Colonic mucosa (tissue), 4 donors: ENCODE measurements around the gene PKDREJ. TPM values are rescaled to one million over a fixed set of nuclear protein-coding genes. Genes with fewer than 3 reads are reported as not detected.

Source experiments
- DNase-seq: peaks from one replicate; pipeline ENCODE4 v3.0.0-alpha.2; 2020
- H3K27ac ChIP-seq: fragments of 200-600 bp; one replicate; pipeline ENCODE4 v1.8.0; 2021
- H3K27me3 ChIP-seq: fragments of 200-600 bp; one replicate; pipeline ENCODE4 v1.8.0; 2021
- H3K36me3 ChIP-seq: fragments of 200-600 bp; one replicate; pipeline ENCODE4 v1.8.0; 2021
- H3K4me1 ChIP-seq: fragments of 200-600 bp; one replicate; pipeline ENCODE4 v1.8.0; 2021; ENCODE audit warnings: mild to moderate bottlenecking
- H3K4me3 ChIP-seq: fragments of 200-600 bp; one replicate; pipeline ENCODE4 v1.8.0; 2021
- H3K9ac ChIP-seq, 2 donors: one replicate each; pipeline ENCODE4 v1.7.0; 2013; ENCODE audit warnings: control low read depth in 2 of 2, low read depth in 2 of 2, low read length in 2 of 2
- H3K9me3 ChIP-seq: fragments of 200-600 bp; one replicate; pipeline ENCODE4 v1.8.0; 2021
- intact Hi-C: fragments of 100-400 bp; cut with DNase I; formaldehyde crosslinking; loops from one replicate; pipeline ENCODE4 v1.14.1; 2022
- total RNA-seq, 2 donors: library from RNA; stranded (reverse); fragmentation: NEBNext Ultra II Directional in 1 of 2; extraction: Animal tissue kit (Norgen Biotek cat#: 25700) in 1 of 2; gene quantifications; one replicate each; pipeline ENCODE4 v1.2.1, GENCODE V29; 2021
- TF ChIP-seq, protein P1 (sequence below): fragments of 200-600 bp; IDR thresholded peaks from one replicate; pipeline ENCODE4 v1.8.0; 2022; ENCODE audit warnings: antibody characterized with exemption, mild to moderate bottlenecking
- donor health status: healthy.
- donor health status: DM: no; HTN: no; CAD: no.
- donor health status: DM: no; HTN: no; CAD: no.

Gene PKDREJ
- total RNA-seq, 2 donors from 2014 or later: 0.32 to 1.1 TPM

DNA sequence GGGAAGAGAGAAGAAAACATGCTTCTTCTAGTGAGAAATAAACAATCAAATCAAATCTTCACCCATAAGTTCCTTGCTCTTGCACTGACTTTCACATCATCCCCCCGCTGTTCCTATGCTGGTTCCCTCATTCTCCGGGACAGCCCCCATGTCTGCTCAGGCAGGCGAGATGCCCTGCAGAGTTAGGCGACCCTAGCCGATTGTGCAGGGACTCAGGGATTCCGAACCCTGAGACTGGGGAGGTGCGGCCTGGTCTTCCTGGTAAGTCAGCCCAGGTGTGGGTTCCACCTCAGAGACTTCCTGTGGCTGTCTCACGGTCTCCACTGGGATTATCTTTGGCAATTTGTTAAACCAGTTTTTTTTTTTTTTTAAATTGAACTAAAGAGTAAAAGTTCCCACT, 11.2 kb upstream of the PKDREJ start:
- intact Hi-C loops: no loop called here
- H3K9ac ChIP-seq: no peak overlapping the region
- H3K9me3 ChIP-seq: no peaks in the 10 kb centered on the region
- peaks cover 3% of the 10 kb centered on the region for H3K4me1 ChIP-seq
- H3K36me3 ChIP-seq: peaks cover 13% of the 10 kb centered on the region
- no peak for DNase-seq
- no peak overlapping the region for H3K4me3 ChIP-seq
- H3K27ac ChIP-seq: no peak overlapping the region
- H3K27me3 ChIP-seq: no peaks in the 10 kb centered on the region
- TF ChIP-seq, protein P1, sequence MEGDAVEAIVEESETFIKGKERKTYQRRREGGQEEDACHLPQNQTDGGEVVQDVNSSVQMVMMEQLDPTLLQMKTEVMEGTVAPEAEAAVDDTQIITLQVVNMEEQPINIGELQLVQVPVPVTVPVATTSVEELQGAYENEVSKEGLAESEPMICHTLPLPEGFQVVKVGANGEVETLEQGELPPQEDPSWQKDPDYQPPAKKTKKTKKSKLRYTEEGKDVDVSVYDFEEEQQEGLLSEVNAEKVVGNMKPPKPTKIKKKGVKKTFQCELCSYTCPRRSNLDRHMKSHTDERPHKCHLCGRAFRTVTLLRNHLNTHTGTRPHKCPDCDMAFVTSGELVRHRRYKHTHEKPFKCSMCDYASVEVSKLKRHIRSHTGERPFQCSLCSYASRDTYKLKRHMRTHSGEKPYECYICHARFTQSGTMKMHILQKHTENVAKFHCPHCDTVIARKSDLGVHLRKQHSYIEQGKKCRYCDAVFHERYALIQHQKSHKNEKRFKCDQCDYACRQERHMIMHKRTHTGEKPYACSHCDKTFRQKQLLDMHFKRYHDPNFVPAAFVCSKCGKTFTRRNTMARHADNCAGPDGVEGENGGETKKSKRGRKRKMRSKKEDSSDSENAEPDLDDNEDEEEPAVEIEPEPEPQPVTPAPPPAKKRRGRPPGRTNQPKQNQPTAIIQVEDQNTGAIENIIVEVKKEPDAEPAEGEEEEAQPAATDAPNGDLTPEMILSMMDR: no peak

DNA sequence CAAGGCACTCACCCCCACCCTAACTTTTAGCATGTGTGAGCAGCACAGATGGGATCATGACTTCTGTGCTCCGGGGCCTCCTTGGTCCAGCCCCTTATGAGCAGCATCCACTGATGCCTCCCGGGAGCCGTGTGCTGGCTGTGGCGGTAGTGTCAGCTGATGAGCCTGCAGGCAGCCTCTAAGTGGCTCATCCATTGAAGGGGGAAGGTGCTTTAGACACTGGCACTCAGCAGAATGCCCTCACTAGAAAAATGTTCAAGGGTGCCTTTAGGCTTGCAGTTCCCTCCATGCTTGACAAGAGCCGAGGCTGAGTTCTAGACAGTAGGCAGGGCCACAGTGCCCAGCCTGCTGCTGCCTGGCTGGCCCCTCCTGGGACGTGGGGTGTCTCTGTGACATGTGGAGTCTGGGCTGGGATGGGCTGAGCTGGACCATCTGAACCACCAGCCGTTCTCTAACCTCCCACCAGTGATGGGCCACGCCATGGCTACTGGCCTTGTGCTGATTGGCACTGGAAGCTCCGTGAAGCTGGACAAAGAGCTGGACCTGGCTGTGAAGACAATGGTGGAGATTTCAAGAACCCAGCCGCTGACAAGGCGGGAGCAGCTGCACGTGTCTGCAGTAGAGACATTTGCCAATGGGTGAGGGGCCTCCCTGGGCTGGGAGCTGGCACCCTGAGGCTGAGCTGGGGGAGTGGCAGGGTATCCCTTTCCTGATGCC, 10.4 kb upstream of the PKDREJ start:
- TF ChIP-seq, protein P1: no peak
- Histone ChIP-seq H3K9ac (no peak overlapping the region), H3K4me1 (peaks cover 4% of the 10 kb centered on the region), H3K27me3 (no peaks in the 10 kb centered on the region), H3K4me3 (no peak overlapping the region), H3K36me3 (peaks cover 5% of the 10 kb centered on the region), H3K9me3 (no peaks in the 10 kb centered on the region), H3K27ac (no peak overlapping the region)
- intact Hi-C loops: no loop called here
- no peak for DNase-seq

DNA sequence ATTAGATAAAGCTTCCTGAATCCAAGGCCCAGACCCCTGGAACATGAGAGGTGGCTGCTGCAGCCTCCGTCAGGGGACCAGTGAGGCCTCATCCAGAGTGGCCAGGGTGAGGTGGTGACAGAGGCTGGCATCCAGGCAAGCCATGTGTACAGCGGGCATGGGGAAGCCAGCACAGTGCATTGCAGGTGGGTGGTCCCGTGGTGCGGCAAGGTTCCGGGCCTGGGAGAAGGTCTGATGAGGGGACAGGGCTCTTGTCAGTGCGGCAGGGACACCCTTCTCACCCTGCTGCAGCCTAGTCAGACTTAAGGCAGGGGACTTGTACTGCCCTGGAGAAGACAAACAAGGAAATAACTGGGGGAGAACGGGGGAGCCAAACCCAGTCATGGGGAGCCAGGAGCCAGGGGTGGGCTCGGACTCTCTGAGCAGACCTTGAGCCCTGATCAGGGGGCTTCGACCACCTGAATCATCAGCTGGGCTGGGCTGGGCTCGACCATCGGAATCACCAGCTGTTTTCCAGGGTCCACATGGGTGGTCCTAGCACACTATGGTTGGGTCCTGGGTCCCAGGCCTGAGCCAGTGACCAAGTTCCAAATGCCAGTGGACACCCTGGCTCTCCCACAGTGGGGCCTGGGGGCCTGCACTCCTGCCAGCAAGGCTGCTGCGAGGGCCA, 9.8 kb upstream of the PKDREJ start:
- intact Hi-C loops: no loop called here
- Histone ChIP-seq H3K9me3 (no peaks in the 10 kb centered on the region), H3K36me3 (peaks cover 4% of the 10 kb centered on the region), H3K4me1 (peaks cover 4% of the 10 kb centered on the region), H3K4me3 (no peak overlapping the region), H3K27ac (no peak overlapping the region), H3K9ac (no peak overlapping the region), H3K27me3 (no peaks in the 10 kb centered on the region)
- TF ChIP-seq, protein P1: no peak
- DNase-seq: no peak

DNA sequence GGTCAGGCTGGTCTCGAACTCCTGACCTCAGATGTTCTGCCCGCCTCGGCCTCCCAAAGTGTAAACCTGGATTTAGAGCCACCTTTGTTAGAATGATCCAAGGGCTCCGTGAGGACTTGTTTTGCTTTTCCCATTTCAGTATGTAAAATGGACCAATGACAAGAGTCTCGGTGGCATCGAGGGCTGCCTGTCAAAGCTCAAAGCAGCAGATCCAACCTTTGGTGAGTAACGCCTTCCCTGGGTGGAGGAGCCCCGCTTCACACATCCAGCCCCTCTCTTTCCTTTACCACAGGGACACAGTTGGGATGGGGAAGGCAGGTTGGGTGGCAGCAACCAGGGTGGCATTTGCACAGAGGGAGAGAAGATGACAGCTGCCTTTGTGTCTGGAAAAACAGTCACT, 9.1 kb upstream of the PKDREJ start:
- no peak for DNase-seq
- TF ChIP-seq, protein P1: no peak
- Histone ChIP-seq H3K9ac (no peak overlapping the region), H3K27me3 (no peaks in the 10 kb centered on the region), H3K27ac (no peak overlapping the region), H3K4me3 (no peak overlapping the region), H3K4me1 (peaks cover 4% of the 10 kb centered on the region), H3K36me3 (peaks cover 4% of the 10 kb centered on the region), H3K9me3 (no peaks in the 10 kb centered on the region)
- intact Hi-C loops: no loop called here

DNA sequence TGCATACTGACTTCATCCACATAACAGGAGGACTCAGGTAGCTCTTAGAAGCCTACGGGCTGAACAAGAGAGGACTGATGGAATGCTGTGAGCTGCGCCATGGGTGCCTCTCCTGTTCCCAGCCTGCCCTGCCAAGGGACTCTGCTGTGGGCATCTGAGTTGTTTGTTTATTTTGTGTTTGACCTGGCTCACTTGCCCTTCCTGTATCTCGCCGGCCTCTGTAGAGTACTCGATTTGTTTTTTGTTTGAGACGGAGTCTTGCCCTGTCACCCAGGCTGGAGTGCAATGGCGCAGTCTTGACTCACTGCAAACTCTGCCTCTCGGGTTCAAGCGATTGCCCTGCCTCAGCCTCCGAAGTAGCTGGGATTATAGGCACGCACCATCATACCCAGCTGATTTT, 6.4 kb upstream of the PKDREJ start:
- peaks cover 4% of the 10 kb centered on the region for H3K4me1 ChIP-seq
- intact Hi-C loops: no loop called here
- no peak overlapping the region for H3K4me3 ChIP-seq
- H3K9me3 ChIP-seq: no peaks in the 10 kb centered on the region
- no peaks in the 10 kb centered on the region for H3K27me3 ChIP-seq
- H3K27ac ChIP-seq: peak overlapping the region; percentile 78
- no peak for DNase-seq
- H3K9ac ChIP-seq: peak overlapping the region; percentile 43 to 93
- H3K36me3 ChIP-seq: no peaks in the 10 kb centered on the region
- TF ChIP-seq, protein P1: no peak
